ENCODE measurements around the gene TIPARP.

The TIPARP gene

DNA sequence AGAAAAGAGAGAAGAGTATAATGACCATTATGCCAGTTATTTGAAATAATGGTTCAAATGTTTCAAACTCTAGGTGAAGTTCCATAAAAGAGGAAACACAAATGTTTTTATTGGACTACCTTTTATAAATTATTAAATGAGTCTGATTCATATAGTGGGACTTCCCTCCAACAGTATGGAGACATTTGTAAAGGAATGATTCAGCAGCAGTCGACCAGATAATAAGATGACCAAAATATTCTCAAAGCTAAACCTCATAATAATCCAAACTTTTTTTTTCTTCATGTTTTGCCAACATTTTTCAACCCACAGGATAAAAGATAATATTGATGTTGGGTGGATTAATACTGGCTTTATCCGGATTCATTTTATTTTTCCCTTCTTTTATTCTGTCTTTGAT, 18.8 kb downstream of the TIPARP start:
- H3K4me1 ChIP-seq (ENCODE audit: insufficient read depth, low read length, severe bottlenecking): peaks cover 4% of the 10 kb centered on the region
- no peak overlapping the region for H3K4me3 ChIP-seq (ENCODE audit: low read depth, low read length, poor library complexity, severe bottlenecking)
- H3K79me2 ChIP-seq (ENCODE audit: insufficient read depth, low read length): peaks cover 57% of the 10 kb centered on the region
- no peak overlapping the region for H2AFZ ChIP-seq (ENCODE audit: low read length)
- no peaks in the 10 kb centered on the region for H4K20me1 ChIP-seq (ENCODE audit: insufficient read depth, low read length)
- H3K4me2 ChIP-seq (ENCODE audit: low read length): no peak overlapping the region
- H3K9me2 ChIP-seq (ENCODE audit: low read depth, low read length): no peaks in the 10 kb centered on the region
- no peak overlapping the region for H3K9ac ChIP-seq (ENCODE audit: low read length)
- TF ChIP-seq, protein P1, sequence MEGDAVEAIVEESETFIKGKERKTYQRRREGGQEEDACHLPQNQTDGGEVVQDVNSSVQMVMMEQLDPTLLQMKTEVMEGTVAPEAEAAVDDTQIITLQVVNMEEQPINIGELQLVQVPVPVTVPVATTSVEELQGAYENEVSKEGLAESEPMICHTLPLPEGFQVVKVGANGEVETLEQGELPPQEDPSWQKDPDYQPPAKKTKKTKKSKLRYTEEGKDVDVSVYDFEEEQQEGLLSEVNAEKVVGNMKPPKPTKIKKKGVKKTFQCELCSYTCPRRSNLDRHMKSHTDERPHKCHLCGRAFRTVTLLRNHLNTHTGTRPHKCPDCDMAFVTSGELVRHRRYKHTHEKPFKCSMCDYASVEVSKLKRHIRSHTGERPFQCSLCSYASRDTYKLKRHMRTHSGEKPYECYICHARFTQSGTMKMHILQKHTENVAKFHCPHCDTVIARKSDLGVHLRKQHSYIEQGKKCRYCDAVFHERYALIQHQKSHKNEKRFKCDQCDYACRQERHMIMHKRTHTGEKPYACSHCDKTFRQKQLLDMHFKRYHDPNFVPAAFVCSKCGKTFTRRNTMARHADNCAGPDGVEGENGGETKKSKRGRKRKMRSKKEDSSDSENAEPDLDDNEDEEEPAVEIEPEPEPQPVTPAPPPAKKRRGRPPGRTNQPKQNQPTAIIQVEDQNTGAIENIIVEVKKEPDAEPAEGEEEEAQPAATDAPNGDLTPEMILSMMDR (IDR thresholded peaks at IDR 0.05; ENCODE audit: low read length): no peak
- TF ChIP-seq EZH2 (IDR thresholded peaks at IDR 0.05; ENCODE audit: borderline replicate concordance, low read length): no peak
- no peaks in the 10 kb centered on the region for H3F3A ChIP-seq (ENCODE audit: insufficient read depth, low read length)
- H3K27ac ChIP-seq (ENCODE audit: low read depth, low read length, poor library complexity, severe bottlenecking): no peak overlapping the region
- peaks cover 73% of the 10 kb centered on the region for H3K36me3 ChIP-seq (ENCODE audit: insufficient read depth, low read length)
- H3K9me3 ChIP-seq (ENCODE audit: low read length): no peaks in the 10 kb centered on the region
- no peaks in the 10 kb centered on the region for H3K27me3 ChIP-seq (ENCODE audit: insufficient read depth, low read length)

DNA sequence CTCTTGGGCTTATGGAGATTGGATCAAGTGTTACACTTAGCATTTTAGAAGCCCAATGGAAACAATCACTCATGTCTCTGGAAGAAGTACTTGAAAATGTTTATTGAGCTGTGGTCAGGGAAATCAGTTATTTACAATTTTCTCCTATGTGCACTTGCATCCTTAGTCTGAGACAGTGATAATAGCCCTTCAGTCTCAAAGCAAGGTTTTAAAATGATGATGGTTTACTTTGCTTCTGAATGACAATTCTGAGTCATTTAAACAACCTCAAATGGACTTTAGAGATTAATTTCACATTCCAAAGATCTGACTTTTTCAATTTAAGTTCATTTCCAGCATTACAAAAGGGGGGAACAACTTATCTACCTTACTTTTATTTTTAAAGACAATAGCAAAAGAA, 20.1 kb downstream of the TIPARP start:
- Histone ChIP-seq H3K4me2 (ENCODE audit: low read length) (no peak overlapping the region), H3K9me3 (ENCODE audit: low read length) (no peaks in the 10 kb centered on the region), H3K27me3 (ENCODE audit: insufficient read depth, low read length) (no peaks in the 10 kb centered on the region), H3K27ac (ENCODE audit: low read depth, low read length, poor library complexity, severe bottlenecking) (no peak overlapping the region), H4K20me1 (ENCODE audit: insufficient read depth, low read length) (no peaks in the 10 kb centered on the region), H2AFZ (ENCODE audit: low read length) (no peak overlapping the region), H3K4me1 (ENCODE audit: insufficient read depth, low read length, severe bottlenecking) (peaks cover 4% of the 10 kb centered on the region), H3K36me3 (ENCODE audit: insufficient read depth, low read length) (peaks cover 75% of the 10 kb centered on the region), H3K9me2 (ENCODE audit: low read depth, low read length) (no peaks in the 10 kb centered on the region), H3K4me3 (ENCODE audit: low read depth, low read length, poor library complexity, severe bottlenecking) (no peak overlapping the region), H3K79me2 (ENCODE audit: insufficient read depth, low read length) (peaks cover 49% of the 10 kb centered on the region), H3F3A (ENCODE audit: insufficient read depth, low read length) (no peaks in the 10 kb centered on the region), H3K9ac (ENCODE audit: low read length) (no peak overlapping the region)
- no peak for TF ChIP-seq EZH2 (IDR thresholded peaks at IDR 0.05; ENCODE audit: borderline replicate concordance, low read length)
- TF ChIP-seq, protein P1 (IDR thresholded peaks at IDR 0.05; ENCODE audit: low read length): no peak

DNA sequence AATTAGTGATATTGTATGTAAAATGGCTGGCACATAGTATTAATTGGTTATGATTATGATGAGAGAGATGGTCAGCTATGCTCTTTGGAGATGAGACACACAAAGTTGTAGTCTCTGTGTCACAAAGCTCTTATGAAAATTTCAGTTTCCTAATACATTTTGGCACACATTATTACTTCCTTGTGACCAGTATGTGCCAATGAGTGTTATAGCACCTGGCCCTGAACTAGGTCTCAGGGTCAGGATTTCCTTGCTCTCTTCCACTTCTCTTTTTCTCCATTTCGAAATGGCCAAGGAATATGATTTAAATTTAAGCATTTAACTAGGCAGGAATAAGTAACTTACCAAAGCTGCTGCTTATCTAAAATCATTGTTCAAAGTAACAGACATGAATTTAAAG, 28.0 kb downstream of the TIPARP start:
- no peak overlapping the region for H3K4me3 ChIP-seq (ENCODE audit: low read depth, low read length, poor library complexity, severe bottlenecking)
- no peaks in the 10 kb centered on the region for H3K27me3 ChIP-seq (ENCODE audit: insufficient read depth, low read length)
- H3K9ac ChIP-seq (ENCODE audit: low read length): no peak overlapping the region
- H4K20me1 ChIP-seq (ENCODE audit: insufficient read depth, low read length): no peaks in the 10 kb centered on the region
- no peak overlapping the region for H3K27ac ChIP-seq (ENCODE audit: low read depth, low read length, poor library complexity, severe bottlenecking)
- no peak overlapping the region for H2AFZ ChIP-seq (ENCODE audit: low read length)
- peaks cover 10% of the 10 kb centered on the region for H3K79me2 ChIP-seq (ENCODE audit: insufficient read depth, low read length)
- H3K4me1 ChIP-seq (ENCODE audit: insufficient read depth, low read length, severe bottlenecking): peaks cover 13% of the 10 kb centered on the region
- no peaks in the 10 kb centered on the region for H3F3A ChIP-seq (ENCODE audit: insufficient read depth, low read length)
- TF ChIP-seq EZH2 (IDR thresholded peaks at IDR 0.05; ENCODE audit: borderline replicate concordance, low read length): no peak
- TF ChIP-seq, protein P1 (IDR thresholded peaks at IDR 0.05; ENCODE audit: low read length): no peak
- no peaks in the 10 kb centered on the region for H3K9me3 ChIP-seq (ENCODE audit: low read length)
- no peak overlapping the region for H3K4me2 ChIP-seq (ENCODE audit: low read length)
- peaks cover 92% of the 10 kb centered on the region for H3K36me3 ChIP-seq (ENCODE audit: insufficient read depth, low read length)
- no peaks in the 10 kb centered on the region for H3K9me2 ChIP-seq (ENCODE audit: low read depth, low read length)

All from OCI-LY1 (cell line).